IPS-NIHi7 (cell line): ENCODE results near the gene CLBA1.

Experiments
- DNase-seq: peaks from one replicate; pipeline ENCODE4 v3.0.0; 2012; ENCODE audit warnings: mixed read lengths; ENCODE audit errors: extremely low spot score

CLBA1 gene

GRCh38 chr14:104979758-104980610 is 5.6 kb upstream of the CLBA1 start:
- no peak for DNase-seq

DNA sequence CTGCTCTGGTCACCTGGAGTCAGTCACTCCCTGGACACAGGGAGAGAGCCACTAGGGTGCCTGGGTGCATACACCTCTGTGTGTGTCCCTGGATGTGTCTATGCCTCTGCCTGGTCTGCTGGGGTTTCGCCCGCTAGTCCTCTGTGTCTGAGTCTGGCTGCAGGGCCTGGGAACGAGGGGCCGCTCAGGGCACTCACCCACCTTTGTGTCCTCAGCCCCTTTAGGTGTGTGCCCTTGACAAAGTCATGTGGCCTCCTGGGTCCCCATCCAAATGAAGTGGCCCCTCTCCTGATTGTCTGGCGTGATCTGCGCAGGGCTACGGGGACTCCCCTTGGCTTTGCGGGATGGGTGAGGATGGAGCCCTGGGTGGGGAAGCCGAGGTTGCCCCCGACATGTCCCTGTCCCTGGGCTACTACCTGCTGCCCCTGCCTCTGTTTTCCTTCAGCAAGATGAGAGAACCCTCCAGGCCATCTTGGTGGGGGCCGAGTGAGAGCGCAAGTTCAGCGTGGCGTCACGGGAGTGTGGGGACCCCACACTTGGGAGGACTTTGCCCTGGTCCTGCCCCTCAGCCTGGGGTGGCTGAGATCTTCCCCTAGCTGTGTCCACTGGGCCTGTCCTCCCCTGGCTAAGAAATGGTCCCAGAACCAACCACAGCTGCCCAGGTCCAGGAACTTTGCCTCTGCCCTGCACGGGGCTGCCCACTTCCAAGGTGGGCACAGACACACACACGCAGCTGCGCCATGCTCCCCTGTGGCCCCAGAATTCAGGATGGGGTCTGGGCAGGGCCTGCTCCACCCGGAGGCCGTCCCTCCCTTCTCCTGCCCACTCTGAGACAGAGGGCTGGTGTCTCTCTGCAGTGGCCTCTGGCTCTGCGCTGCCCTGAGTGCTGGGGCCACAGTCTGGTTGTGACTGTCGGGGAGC is 4.7 kb upstream of the CLBA1 start:
- no peak for DNase-seq

- DNase-seq, result no peak
Measured at GRCh38 chr14:104981699-104982541, 3.7 kb upstream of the CLBA1 start.

DNA sequence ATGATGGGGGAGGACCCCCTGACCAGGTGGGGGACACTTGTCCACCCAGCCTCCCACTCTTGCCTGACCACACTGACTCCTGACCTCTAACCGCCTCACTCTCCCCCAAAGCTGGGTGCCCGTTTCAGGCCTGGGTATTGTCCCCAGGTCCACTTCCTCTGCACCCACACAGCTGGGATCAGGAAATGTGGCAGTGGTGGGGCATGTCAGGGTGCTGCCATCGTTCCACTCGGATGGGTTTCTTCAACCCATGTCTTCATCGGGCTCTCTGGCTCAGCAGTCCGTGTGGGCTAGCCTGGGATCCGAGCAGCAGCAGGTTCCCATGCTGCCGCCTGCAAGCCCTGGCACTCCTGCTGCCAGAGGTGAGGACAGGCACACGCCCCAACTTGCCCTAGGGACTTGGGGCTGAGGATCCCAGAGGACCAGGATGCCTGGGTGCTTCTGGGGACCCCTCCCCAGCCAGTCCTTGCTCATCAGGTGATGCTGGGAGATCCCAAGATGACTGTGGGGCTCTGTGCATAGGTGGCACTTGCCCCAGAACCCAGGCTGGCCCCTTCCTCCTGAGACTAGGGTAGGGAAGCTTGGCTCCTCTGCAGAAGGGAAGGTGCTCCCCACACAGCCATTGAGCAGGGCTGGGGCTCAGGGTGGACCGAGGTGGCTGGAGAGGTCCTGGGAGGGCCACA is 2.9 kb upstream of the CLBA1 start:
- DNase-seq, result no peak

DNA sequence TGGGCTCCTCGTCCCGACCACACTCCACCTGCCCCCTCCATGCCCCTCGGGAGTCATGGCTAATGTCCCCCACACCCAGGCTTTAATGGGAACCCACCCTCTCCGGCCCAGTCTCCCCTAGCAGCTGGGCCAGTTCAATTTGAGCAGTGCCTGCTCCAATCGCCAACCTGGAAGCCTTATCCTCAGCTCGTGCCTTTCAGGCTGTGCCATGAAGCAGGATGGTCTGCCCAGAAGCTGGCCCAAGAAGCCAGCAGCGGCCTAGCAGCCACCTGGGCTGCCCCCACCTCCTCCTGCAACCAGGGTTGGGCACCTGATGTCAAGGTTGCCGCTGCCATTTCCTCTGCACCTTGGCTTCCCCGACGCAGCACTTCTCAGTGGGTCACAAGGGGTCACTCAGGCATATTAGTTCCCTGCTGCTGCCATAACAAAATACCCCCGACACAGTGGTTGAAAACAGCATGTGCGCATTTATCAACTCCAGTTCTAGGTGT is 2.3 kb upstream of the CLBA1 start:
- DNase-seq, result no peak

- DNase-seq, result no peak
Measured at GRCh38 chr14:104984056-104984894, 1.3 kb upstream of the CLBA1 start.

DNA sequence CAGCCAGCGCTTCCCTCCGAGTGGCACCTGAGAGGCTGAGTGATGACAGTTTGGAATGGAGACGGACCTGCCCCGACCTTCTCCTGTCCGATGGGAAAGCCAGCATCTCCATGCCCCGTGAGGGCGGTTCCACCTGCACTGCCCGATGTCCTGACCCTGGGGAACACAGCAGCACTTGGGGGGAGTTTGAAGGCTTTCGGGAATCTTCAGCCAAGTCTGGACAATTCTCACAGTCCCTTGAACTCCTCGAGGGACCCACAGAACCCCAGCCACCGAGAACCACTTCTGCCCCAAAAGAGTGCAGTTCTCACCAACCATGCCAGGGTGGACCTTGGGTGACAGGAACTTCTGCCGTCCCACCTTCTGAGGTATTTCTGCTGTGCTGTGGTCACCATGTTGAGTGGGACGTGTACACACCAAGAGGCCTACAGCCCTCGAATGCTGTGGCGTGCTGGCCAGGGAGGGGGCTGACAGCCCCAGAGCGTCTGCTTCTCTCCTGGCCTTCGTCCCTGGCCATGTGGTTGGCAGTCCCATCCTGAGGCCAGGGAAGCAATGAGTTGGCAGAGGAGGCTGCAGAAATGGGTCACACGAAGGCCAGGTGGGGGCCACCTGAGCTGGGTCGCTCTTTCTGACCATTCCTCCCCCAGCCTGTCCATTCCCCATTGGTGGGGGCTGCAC is 1.0 kb downstream of the CLBA1 start:
- no peak for DNase-seq

DNA sequence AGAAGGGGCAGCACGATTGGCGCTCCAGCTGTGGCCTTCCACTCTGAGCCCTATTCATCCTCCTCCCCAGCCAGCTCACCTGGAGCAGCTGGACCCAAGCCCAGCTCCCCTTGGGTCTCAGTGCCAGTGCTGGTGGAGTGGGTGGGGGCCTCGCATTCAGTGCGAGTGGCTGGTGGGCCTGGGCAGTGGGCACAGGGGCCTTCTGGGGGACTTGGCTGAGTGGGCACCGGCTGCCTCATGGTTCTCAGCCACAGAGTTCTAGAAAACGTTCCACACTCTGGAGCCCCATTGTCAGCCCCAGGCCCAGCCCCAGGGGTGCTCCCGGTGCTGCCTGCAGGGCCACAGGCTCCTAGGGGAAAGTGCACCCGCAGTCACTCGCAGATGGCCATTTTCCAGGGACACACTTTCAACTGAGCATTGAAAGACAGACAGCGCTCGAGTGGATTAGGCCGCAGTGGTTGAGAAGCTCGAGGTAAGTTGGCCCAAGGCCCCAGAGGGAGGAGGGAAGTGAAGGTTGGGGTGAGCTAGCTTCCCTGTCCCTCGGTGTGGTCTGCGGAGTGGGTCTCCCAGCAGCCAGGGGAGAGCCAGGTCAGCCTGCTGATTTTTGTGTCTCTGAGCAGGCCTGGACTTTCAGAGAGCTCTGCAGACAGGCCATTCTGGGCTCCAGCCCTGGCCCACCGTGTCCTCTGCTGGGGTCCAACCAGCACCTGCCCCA is 3.8 kb downstream of the CLBA1 start:
- no peak for DNase-seq

GRCh38 chr14:104989951-104990303 is 4.3 kb downstream of the CLBA1 start:
- no peak for DNase-seq

DNA sequence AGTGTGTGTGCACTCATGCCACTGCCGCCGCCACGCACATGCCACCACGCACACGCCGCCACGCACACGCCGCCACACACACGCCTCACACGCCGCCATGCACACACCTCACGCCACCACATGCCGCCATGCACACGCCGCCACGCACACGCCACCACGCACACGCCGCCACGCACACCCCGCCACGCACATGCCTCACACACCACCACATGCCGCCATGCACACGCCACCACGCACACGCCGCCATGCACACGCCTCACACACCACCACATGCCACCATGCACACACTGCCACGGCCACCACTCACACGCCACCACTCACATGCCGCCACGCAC is 6.3 kb downstream of the CLBA1 start:
- no peak for DNase-seq

- no peak for DNase-seq
Measured at GRCh38 chr14:104992501-104992900, 6.9 kb downstream of the CLBA1 start.

- no peak for DNase-seq
Measured at GRCh38 chr14:104993306-104993705, 7.7 kb downstream of the CLBA1 start.

GRCh38 chr14:104993808-104994591 is 8.4 kb downstream of the CLBA1 start:
- DNase-seq, result no peak

GRCh38 chr14:104994978-104995377 is 9.4 kb downstream of the CLBA1 start:
- DNase-seq, result no peak

DNA sequence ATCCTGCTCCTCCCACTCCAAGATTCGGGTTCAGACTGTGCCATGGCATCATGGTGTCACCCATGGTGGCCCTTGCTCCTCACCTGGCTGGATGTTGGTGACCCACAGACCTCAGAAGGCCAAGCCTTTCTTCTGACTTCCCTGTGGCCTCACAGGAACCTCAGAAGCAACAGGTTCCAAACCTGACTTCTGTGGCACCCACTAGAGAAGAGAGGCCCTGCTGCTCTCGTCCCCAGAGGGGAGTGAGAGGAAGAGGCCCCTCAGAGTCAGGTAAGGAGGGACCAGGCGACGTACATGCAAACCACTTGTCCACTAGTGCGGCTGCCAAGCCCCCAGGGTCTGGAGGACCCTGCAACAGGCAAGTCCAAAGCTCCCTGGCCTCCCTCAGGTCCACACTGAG is 10.4 kb downstream of the CLBA1 start:
- DNase-seq, result no peak

GRCh38 chr14:104996483-104996882 is 10.9 kb downstream of the CLBA1 start:
- no peak for DNase-seq

GRCh38 chr14:104998801-104999200 is 13.2 kb downstream of the CLBA1 start:
- DNase-seq, result no peak

- DNase-seq, result no peak
Measured at GRCh38 chr14:104999361-104999760, 13.8 kb downstream of the CLBA1 start.
